ENCODE results near the gene FBXW5.

Gene FBXW5

DNA sequence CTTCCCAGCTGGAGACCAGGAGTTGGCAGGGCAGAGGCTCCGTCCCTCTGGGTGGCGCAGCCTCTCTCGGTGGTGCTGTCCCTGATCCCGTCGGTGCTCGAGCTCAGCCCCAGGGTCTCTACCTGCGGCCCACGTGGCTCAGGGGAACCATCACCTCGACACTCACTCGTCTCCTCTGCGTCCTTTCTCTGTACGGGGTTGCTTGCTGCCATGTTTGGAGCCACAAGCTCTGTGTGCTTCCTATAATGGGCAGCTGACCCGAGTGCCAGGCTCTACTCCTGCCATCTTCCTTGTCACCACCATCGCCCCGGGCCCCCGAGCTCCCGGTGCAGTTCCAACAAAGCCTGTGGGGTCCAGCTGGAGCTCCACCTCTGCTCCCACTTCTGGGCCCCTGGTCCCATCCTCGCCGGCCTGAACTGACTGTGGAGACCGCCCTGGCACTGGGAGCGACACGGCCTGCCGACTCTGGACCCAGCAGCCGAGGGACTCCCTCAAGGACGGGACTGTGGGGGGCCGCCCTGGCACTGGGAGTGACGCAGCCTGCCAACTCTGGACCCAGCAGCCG is 5.0 kb downstream of the FBXW5 start:
- H3K4me3 ChIP-seq (ENCODE audit: low read depth, low read length), result no peak overlapping the region
- TF ChIP-seq CTCF (IDR thresholded peaks at IDR 0.05; ENCODE audit: insufficient read depth, low read length, missing control alignments), result no peak
- no peak for DNase-seq (ENCODE audit: low read depth, low spot score)
- CTCF ChIA-PET, result interaction anchor here (2.5 to 3.1 kb wide), 2 partner anchors 8 to 90 kb away, joined by 6 to 13 read pairs; no protein-coding TSS in a partner anchor
- POLR2A ChIA-PET, result no interaction called here

DNA sequence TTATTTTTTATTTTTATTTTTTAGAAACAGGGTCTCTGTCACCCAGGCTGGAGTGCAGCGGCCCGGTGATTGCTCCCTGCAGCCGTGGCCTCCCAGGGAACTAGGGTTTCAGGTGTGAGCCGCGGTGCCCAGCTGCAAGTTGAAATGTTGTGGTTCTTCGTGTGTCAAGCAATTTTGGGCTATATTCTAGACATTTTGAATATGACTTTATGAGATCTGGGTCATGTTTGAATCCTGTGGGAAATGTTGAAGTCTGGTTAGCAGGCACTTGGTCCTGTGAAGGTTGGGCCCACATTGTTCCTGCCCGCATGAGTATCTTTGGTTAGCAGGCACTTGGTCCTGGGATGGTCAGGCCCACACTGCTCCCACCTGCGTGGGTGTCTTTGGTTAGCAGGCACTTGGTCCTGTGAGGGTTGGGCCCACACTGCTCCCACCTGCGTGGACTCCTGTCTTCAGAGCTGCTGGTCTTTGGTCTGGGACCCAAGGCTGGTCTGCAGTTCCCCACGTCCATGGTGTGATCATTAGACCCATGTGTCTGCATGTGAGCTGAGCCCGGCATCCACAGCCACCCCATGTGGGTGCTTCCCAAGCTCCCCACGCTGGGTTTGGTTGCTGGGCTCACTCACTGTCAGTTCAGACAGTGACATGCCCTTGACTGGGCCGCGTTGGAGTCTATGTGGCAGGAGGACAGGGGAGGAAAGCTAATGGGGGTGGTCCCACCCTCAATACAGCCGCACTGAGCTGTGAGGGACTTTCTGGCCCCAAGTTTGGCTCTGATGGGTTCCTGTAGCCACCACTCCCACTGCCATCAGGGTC is 7.1 kb downstream of the FBXW5 start:
- no peak overlapping the region for H3K4me3 ChIP-seq (ENCODE audit: low read depth, low read length)
- POLR2A ChIA-PET, result interaction anchor here (0.5 to 0.6 kb wide), 2 partner anchors 97 to 305 kb away, joined by 3 to 4 read pairs; no protein-coding TSS in a partner anchor
- TF ChIP-seq CTCF (IDR thresholded peaks at IDR 0.05; ENCODE audit: insufficient read depth, low read length, missing control alignments), result no peak
- CTCF ChIA-PET, result interaction anchor here (1.3 to 3.1 kb wide), 3 partner anchors 10 to 92 kb away, joined by 4 to 13 read pairs (median 6); no protein-coding TSS in a partner anchor
- DNase-seq (ENCODE audit: low read depth, low spot score), result no peak

- no peak overlapping the region for H3K4me3 ChIP-seq (ENCODE audit: low read depth, low read length)
- TF ChIP-seq CTCF (IDR thresholded peaks at IDR 0.05; ENCODE audit: insufficient read depth, low read length, missing control alignments), result no peak
- ChIA-PET POLR2A (interaction anchor here (0.9 kb wide), 1 partner anchor 11 kb away, joined by 6 read pairs; no protein-coding TSS in a partner anchor), CTCF (interaction anchor here (1.3 to 3.1 kb wide), 4 partner anchors 8 to 16 kb away, joined by 4 to 13 read pairs (median 6); partner anchors contain the start of gene C8G)
- DNase-seq (ENCODE audit: low read depth, low spot score), result no peak
Observed at GRCh38 chr9:136936645-136937170, 7.8 kb downstream of the FBXW5 start.

DNA sequence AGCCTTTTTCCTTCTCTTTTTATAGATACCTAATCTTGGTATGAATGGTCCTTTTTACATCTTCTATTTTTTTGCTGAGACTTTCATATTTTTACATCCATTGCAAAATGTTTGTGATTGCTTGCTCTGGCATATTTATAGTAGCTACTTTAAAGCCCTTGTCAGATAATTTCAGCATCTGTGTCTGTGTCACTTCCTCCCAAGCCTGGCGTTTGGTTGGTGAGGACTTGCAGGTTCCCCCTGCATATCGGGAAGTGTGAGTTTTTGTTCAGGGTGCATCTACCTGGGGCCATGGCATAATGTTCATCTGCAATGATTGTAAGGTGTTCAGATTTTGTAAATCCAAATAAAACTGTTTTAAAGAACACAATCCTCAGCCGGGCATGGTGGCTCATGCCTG is 8.9 kb downstream of the FBXW5 start:
- CTCF ChIA-PET, result interaction anchor here (0.7 to 1.7 kb wide), 3 partner anchors 9 to 493 kb away, joined by 3 to 6 read pairs (median 6); partner anchors contain the start of gene C8G
- no peak for DNase-seq (ENCODE audit: low read depth, low spot score)
- TF ChIP-seq CTCF (IDR thresholded peaks at IDR 0.05; ENCODE audit: insufficient read depth, low read length, missing control alignments), result no peak
- POLR2A ChIA-PET, result no interaction called here
- no peak overlapping the region for H3K4me3 ChIP-seq (ENCODE audit: low read depth, low read length)

GRCh38 chr9:136934277-136934676 is 10.3 kb downstream of the FBXW5 start:
- POLR2A ChIA-PET, result no interaction called here
- no peak overlapping the region for H3K4me3 ChIP-seq (ENCODE audit: low read depth, low read length)
- TF ChIP-seq CTCF (IDR thresholded peaks at IDR 0.05; ENCODE audit: insufficient read depth, low read length, missing control alignments), result no peak
- CTCF ChIA-PET, result interaction anchor here (1.4 kb wide), 1 partner anchor 11 kb away, joined by 5 read pairs; the partner anchor contains the start of gene C8G
- DNase-seq (ENCODE audit: low read depth, low spot score), result no peak
